BJ (cell line): ENCODE results near the gene FOSL1. TPM values are rescaled to one million over a fixed set of nuclear protein-coding genes. Genes with fewer than 3 reads are reported as not detected.

Source experiments
- CTCF ChIA-PET: fragments of 350-600 bp; formaldehyde crosslinking; extraction: SDS; loops from one replicate; lab custom pipeline; 2021; ENCODE audit warnings: antibody characterized with exemption, inconsistent platforms; lab: Yijun Ruan, JAX
- POLR2A ChIA-PET: fragments of 300-600 bp; sonication (Branson Sonifier 250); formaldehyde crosslinking; extraction: SDS; loops from one replicate; lab custom pipeline; 2021; ENCODE audit warnings: antibody characterized with exemption; lab: Charles Lee
- DNase-seq: peaks from one replicate; pipeline ENCODE4 v3.0.0-alpha.2; 2011; ENCODE audit warnings: low read depth
- H3K27me3 ChIP-seq: 2 replicates; pipeline ENCODE4 v1.6.0; 2011; ENCODE audit warnings: low read length; ENCODE audit not compliant: control insufficient read depth, insufficient read depth
- H3K36me3 ChIP-seq: 2 replicates; pipeline ENCODE4 v1.5.1; 2011; ENCODE audit warnings: low read length; ENCODE audit not compliant: control insufficient read depth, insufficient read depth
- H3K4me3 ChIP-seq: 2 replicates; pipeline ENCODE4 v1.5.1; 2011; ENCODE audit warnings: low read depth, mild to moderate bottlenecking, control low read depth, low read length
- CTCF ChIP-seq: IDR thresholded peaks from 2 replicates; pipeline ENCODE4 v1.5.1; 2011; ENCODE audit warnings: low read depth, mild to moderate bottlenecking, control low read depth, inconsistent platforms, low read length, moderate library complexity; ENCODE audit not compliant: insufficient read depth
- polyA plus RNA-seq: library from polyadenylated mRNA; depleted of rRNA; stranded (reverse); fragments of >200 nt; gene quantifications from 2 replicates; pipeline ENCODE4 v1.2.3, GENCODE V29; 2011

FOSL1 gene
- polyA plus RNA-seq, 1 experiment, result 10.3 TPM

DNA sequence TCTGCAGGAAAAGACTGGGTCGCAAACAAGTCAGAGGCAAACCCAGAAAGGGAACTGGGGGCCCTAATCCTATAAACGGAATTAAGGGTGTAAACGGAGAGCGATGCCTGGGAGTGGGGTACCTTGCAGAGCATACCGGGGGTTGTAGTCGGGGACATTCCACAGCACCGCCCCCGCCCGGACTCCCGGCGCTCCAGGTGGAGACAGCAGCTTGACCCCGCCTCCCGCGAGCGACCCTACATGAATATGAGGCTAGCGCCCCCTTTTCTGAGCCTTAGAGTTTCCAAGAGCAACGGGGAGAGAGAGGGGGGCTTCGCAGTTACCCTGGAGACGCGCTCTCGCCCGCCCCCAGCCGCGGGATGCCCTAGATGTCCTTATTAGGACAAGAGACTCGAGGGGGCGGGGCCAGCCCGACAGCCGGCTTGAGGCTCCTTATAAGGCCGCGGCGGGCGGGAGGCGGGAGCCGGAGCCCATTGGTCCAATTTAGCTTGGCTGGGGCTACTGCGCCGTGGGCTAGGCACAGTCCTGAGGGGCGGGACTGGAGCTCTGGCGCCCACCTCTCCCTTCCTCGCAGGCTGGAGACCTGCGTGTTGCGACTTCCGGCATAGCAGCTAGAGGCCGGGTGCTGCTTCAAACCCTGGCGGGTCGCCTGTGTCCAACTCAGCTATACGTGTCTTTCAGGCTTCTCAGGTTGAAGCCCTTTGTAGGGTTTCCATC lies 40.9 kb downstream of the FOSL1 start:
- CTCF ChIA-PET, result interaction anchor here (0.8 to 4.5 kb wide), 22 partner anchors 9 to 261 kb away, joined by 3 to 70 read pairs (median 5); partner anchors contain the start of genes CCDC85B, EFEMP2, FIBP and KAT5
- DNase-seq, result peak; percentile 87
- TF ChIP-seq CTCF, result peak; percentile 17; the same call in 1 of the 2 replicates
- POLR2A ChIA-PET, result interaction anchor here (0.5 to 1.2 kb wide), 7 partner anchors 12 to 585 kb away, joined by 3 to 16 read pairs (median 5); partner anchors contain the start of genes BANF1 and FIBP
- H3K36me3 ChIP-seq, result peaks cover 35% of the 10 kb centered on the region
- no peaks in the 10 kb centered on the region for H3K27me3 ChIP-seq
- H3K4me3 ChIP-seq, result peak overlapping the region; percentile 93

DNA sequence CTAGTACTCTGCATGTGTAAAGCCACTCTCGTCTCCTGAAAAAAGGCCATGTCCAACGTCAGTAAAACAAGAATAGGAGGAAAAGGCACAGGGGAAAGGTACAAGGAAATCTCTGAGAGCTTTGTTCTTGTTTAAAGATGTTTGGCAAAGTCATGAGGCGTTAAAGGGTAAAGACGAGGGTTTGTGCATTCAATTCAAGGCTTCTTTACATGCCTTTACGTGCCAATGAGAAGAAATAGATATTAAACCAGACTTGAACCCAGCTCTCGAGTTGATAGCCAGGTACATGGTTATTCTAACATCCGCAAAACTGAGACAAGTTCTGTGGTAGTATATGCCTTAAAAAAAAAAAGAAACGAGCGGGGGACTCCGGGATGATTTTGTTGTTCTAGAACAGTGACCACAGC lies 41.5 kb downstream of the FOSL1 start:
- no peak for DNase-seq
- H3K36me3 ChIP-seq, result peaks cover 34% of the 10 kb centered on the region
- CTCF ChIA-PET, result interaction anchor here (1.0 to 4.5 kb wide), 6 partner anchors 13 to 130 kb away, joined by 3 to 70 read pairs (median 6); partner anchors contain the start of genes CCDC85B, EFEMP2 and FIBP

GRCh38 chr11:65857853-65858680 lies 42.1 kb downstream of the FOSL1 start, which contains the start of gene CFL1:
TSS of gene CFL1 (minus strand) at chr11:65858180. CDS start at chr11:65858099, 81 bp downstream.
- Histone ChIP-seq H3K27me3 (no peaks in the 10 kb centered on the region), H3K4me3 (peak within 1 kb of the TSS; percentile 91), H3K36me3 (peaks cover 33% of the 10 kb centered on the region)
- ChIA-PET CTCF (interaction anchor here (1.0 to 4.5 kb wide), 4 partner anchors 14 to 130 kb away, joined by 3 to 44 read pairs (median 4); partner anchors contain the start of genes CCDC85B, EFEMP2 and FIBP), POLR2A (interaction anchor here (0.5 to 1.0 kb wide), 8 partner anchors 11 to 439 kb away, joined by 3 to 11 read pairs (median 4); partner anchors contain the start of genes CCDC85B and LTBP3)
- no peak for TF ChIP-seq CTCF
- DNase-seq, result peak; percentile 81

More for the DNA sequence above, 41.5 kb downstream of the FOSL1 start:
- no peak for TF ChIP-seq CTCF
- H3K27me3 ChIP-seq, result no peaks in the 10 kb centered on the region
- peak overlapping the region; percentile 54 for H3K4me3 ChIP-seq
- POLR2A ChIA-PET, result interaction anchor here (0.5 to 1.0 kb wide), 6 partner anchors 13 to 440 kb away, joined by 3 to 11 read pairs (median 4); partner anchors contain the start of genes CCDC85B and LTBP3

GRCh38 chr11:65857500-65857852 lies 42.7 kb downstream of the FOSL1 start:
- ChIA-PET CTCF (interaction anchor here (0.8 to 1.6 kb wide), 4 partner anchors 15 to 131 kb away, joined by 3 to 5 read pairs (median 4); partner anchors contain the start of gene EFEMP2), POLR2A (interaction anchor here (0.6 to 1.0 kb wide), 2 partner anchors 14 to 44 kb away, joined by 3 to 6 read pairs; no protein-coding TSS in a partner anchor)
- no peak for TF ChIP-seq CTCF

More at GRCh38 chr11:65857500-65857852, 42.7 kb downstream of the FOSL1 start:
- H3K27me3 ChIP-seq, result no peaks in the 10 kb centered on the region
- peaks cover 35% of the 10 kb centered on the region for H3K36me3 ChIP-seq
- peak overlapping the region; percentile 91 for H3K4me3 ChIP-seq
- DNase-seq, result no peak
